HepG2 (cell line): ENCODE data around the gene TRIM37. TPM values are rescaled to one million over a fixed set of nuclear protein-coding genes. Genes with fewer than 3 reads are reported as not detected.

Experiments
- AFF4 ChIP-seq: sonication (generic); formaldehyde crosslinking; IDR thresholded peaks from 2 replicates; pipeline ENCODE4 v1.4.0; 2020; ENCODE audit warnings: missing genetic modification reagents
- ARID3A ChIP-seq: IDR thresholded peaks from 2 replicates; pipeline ENCODE4 v1.6.1; 2012; ENCODE audit warnings: low read depth, low read length, improper control_type of control experiment
- FOXO1 ChIP-seq: sonication (generic); formaldehyde crosslinking; IDR thresholded peaks from 2 replicates; pipeline ENCODE4 v1.4.0; 2020; ENCODE audit warnings: missing genetic modification reagents
- HDAC2 ChIP-seq: sonication (generic); formaldehyde crosslinking; IDR thresholded peaks from 2 replicates; pipeline ENCODE4 v1.4.0; 2020; ENCODE audit warnings: missing genetic modification reagents
- MED8 ChIP-seq: sonication (generic); formaldehyde crosslinking; IDR thresholded peaks from 2 replicates; pipeline ENCODE4 v1.8.1; 2023; ENCODE audit warnings: mild to moderate bottlenecking, missing genetic modification reagents; ENCODE audit not compliant: insufficient replicate concordance
- MTF1 ChIP-seq: sonication (generic); formaldehyde crosslinking; IDR thresholded peaks from 2 replicates; pipeline ENCODE4 v1.5.0; 2020; ENCODE audit warnings: missing genetic modification reagents
- PRDM10 ChIP-seq: sonication (generic); formaldehyde crosslinking; IDR thresholded peaks from 2 replicates; pipeline ENCODE4 v1.4.0; 2020; ENCODE audit warnings: low read depth, missing genetic modification reagents
- REXO4 ChIP-seq: sonication (generic); formaldehyde crosslinking; IDR thresholded peaks from 2 replicates; pipeline ENCODE4 v1.8.0; 2022; ENCODE audit warnings: missing genetic modification reagents, mild to moderate bottlenecking, borderline replicate concordance
- SNAPC5 ChIP-seq: sonication (generic); formaldehyde crosslinking; IDR thresholded peaks from 2 replicates; pipeline ENCODE4 v1.8.1; 2023; ENCODE audit warnings: mild to moderate bottlenecking, missing genetic modification reagents, borderline replicate concordance
- TEAD3 ChIP-seq: optimal IDR thresholded peaks from 2 replicates; pipeline ENCODE3; 2016; ENCODE audit warnings: borderline replicate concordance
- THAP7 ChIP-seq: sonication (generic); formaldehyde crosslinking; IDR thresholded peaks from 2 replicates; pipeline ENCODE4 v1.8.1; 2023; ENCODE audit warnings: mild to moderate bottlenecking, missing genetic modification reagents
- THRA ChIP-seq: sonication (generic); formaldehyde crosslinking; IDR thresholded peaks from 2 replicates; pipeline ENCODE4 v1.4.0; 2020; ENCODE audit warnings: missing genetic modification reagents, borderline replicate concordance
- TRIM24 ChIP-seq: sonication (generic); formaldehyde crosslinking; IDR thresholded peaks from 2 replicates; pipeline ENCODE4 v1.8.0; 2022; ENCODE audit warnings: mild to moderate bottlenecking, missing genetic modification reagents
- ZBTB20 ChIP-seq: sonication (generic); formaldehyde crosslinking; IDR thresholded peaks from 2 replicates; pipeline ENCODE4 v1.8.1; 2023; ENCODE audit warnings: missing genetic modification reagents, low read depth, mild to moderate bottlenecking, borderline replicate concordance
- ZNF121 ChIP-seq: sonication (generic); formaldehyde crosslinking; IDR thresholded peaks from 2 replicates; pipeline ENCODE4 v1.5.0; 2020; ENCODE audit warnings: mild to moderate bottlenecking, missing genetic modification reagents
- ZNF678 ChIP-seq: sonication (generic); formaldehyde crosslinking; IDR thresholded peaks from 2 replicates; pipeline ENCODE4 v1.4.0; 2020; ENCODE audit warnings: mild to moderate bottlenecking, missing genetic modification reagents
- ZNF724P ChIP-seq: sonication (generic); formaldehyde crosslinking; IDR thresholded peaks from 2 replicates; pipeline ENCODE4 v1.8.0; 2022; ENCODE audit warnings: missing genetic modification reagents, borderline replicate concordance
- polyA plus RNA-seq, 8 experiments: library from polyadenylated mRNA; depleted of rRNA in 3 of 8; stranded (reverse) in 7 of 8; unstranded in 1 of 8; fragments of >200 nt; fragmentation: Illumina TruSeq in 4 of 8; extraction: Trizol in 4 of 8; gene quantifications; 2 replicates each; pipeline versions ENCODE4 v1.2.1 to v1.2.3, GENCODE V29; 2011 to 2016; ENCODE audit warnings: low read depth in 4 of 8, missing spikeins in 1 of 8, mixed read lengths in 1 of 8; ENCODE audit not compliant: insufficient read depth in 1 of 8
- total RNA-seq, 5 experiments: library from RNA; depleted of rRNA; stranded (reverse); fragments of >200 nt; fragmentation: Illumina TruSeq; extraction: Trizol; gene quantifications; 2 replicates each; pipeline ENCODE4 v1.2.3, GENCODE V29; 2016; ENCODE audit warnings: low read depth in 1 of 5

Gene TRIM37
- total and polyA plus RNA-seq, 2 of the 13 experiments (the other 11 are each of a cell fraction or from before 2014, with no cell fraction given) = 12.4 to 39.1 TPM

GRCh38 chr17:59155439-59156177, 48.9 kb upstream of the TRIM37 start, which contains the start of gene PRR11 (continued):
- TF ChIP-seq PRDM10 (CRISPR knock-in tag) (no peak), REXO4 (CRISPR knock-in tag) (peak; percentile 93; the same call in 1 of the 2 replicates), AFF4 (CRISPR knock-in tag) (no peak), ZBTB20 (CRISPR knock-in tag) (no peak), ARID3A (0 out of 2 replicates have a peak, but pooled peaks have one; percentile 2), MTF1 (CRISPR knock-in tag) (no peak), ZNF121 (no peak), ZNF724P (CRISPR knock-in tag) (peak; percentile 98), FOXO1 (CRISPR knock-in tag) (no peak), TRIM24 (CRISPR knock-in tag) (no peak), HDAC2 (0 out of 2 replicates have a peak, but pooled peaks have one; percentile 13), SNAPC5 (CRISPR knock-in tag) (0 out of 2 replicates have a peak, but pooled peaks have one; percentile 65), MED8 (no peak), TEAD3 (CRISPR knock-in tag) (no peak), ZNF678 (no peak), THAP7 (CRISPR knock-in tag) (no peak), THRA (CRISPR knock-in tag) (no peak; the same call in 1 of the 2 replicates)
